HG02588 (cell line): ENCODE data around the gene UPF3A.
"Not testable (repeated sequence)": the region's sequence is repeated elsewhere in the genome, so short reads cannot be mapped to it uniquely, and the experiment has no call there.

ENCODE experiments used
- ATAC-seq: cut with Tn5 transposase; IDR thresholded peaks from one replicate; pipeline ENCODE4 v1.9.1; 2021; ENCODE audit warnings: mild to moderate bottlenecking, moderate library complexity; ENCODE audit not compliant: unreplicated experiment

Gene UPF3A, protein sequence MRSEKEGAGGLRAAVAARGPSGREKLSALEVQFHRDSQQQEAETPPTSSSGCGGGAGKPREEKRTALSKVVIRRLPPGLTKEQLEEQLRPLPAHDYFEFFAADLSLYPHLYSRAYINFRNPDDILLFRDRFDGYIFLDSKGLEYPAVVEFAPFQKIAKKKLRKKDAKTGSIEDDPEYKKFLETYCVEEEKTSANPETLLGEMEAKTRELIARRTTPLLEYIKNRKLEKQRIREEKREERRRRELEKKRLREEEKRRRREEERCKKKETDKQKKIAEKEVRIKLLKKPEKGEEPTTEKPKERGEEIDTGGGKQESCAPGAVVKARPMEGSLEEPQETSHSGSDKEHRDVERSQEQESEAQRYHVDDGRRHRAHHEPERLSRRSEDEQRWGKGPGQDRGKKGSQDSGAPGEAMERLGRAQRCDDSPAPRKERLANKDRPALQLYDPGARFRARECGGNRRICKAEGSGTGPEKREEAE

DNA sequence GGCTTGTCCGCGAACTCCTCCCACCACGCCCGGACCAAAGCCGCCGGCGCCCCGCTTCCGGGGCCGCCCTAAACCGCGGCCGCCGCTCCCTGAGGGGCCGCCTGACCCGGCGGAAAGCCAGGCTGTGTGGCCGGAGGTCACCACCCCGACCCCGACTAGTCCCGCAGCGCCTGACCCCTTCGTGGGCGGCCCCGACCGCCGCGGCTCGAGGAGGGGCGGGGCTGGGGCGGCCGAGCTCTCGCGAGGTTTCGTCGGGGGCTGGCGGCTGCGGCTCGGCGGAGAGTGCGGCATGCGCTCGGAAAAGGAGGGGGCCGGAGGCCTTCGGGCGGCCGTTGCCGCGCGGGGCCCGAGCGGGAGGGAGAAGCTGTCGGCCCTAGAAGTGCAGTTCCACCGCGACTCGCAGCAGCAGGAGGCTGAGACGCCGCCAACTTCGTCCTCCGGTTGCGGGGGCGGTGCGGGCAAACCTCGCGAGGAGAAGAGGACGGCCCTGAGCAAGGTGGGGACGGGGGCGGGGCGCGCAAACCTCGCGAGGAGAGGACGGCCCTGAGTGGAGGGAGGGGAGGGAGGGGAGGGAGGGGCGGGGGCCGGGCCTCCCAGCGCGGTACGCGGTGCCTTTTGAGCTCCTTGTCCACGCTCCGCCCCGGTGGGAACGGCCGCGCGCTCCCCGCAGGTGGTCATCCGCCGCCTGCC lies at the start of gene UPF3A:
Gene UPF3A (plus strand): TSS at position 251 of the 690 bp plus-strand sequence. CDS start 39 bp downstream, at position 290.
- ATAC-seq = peak; percentile 73

DNA sequence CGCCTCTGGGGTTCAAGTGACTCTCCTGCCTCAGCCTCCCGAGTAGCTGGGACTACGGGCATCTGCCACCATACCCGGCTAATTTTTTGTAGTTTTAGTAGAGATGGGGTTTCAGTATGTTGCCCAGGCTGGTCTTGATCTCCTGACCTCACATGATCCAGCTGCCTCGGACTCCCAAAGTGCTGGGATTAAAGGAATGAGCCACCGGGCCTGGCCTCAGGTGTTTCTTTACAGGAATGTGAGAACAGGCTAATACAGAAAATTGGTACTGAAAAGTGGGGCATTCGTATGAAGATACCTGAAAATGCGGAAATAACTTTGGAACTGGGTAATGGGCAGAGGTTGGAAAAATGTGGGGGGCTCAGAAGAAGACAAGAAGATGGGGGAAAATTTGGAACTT lies 49.5 kb upstream of the UPF3A start:
- ATAC-seq = no peak

DNA sequence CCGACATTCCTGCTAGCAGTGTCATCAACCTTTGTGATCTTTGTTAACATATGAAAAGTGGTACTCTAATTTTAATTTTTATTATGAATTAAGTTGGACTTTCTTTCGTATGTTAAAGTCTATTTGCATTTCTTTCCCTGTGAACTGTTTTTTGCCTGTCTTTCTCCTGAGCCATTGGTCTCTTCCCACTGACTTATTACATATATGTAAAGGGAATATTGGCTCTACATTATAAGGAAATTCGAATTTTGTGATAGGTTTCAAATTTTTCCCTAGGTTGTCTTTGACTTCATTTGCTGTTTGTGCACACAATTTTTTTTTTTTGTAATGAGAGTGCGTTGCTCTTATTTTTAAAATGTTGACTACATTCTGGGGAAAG lies 47.1 kb upstream of the UPF3A start:
- no peak for ATAC-seq

DNA sequence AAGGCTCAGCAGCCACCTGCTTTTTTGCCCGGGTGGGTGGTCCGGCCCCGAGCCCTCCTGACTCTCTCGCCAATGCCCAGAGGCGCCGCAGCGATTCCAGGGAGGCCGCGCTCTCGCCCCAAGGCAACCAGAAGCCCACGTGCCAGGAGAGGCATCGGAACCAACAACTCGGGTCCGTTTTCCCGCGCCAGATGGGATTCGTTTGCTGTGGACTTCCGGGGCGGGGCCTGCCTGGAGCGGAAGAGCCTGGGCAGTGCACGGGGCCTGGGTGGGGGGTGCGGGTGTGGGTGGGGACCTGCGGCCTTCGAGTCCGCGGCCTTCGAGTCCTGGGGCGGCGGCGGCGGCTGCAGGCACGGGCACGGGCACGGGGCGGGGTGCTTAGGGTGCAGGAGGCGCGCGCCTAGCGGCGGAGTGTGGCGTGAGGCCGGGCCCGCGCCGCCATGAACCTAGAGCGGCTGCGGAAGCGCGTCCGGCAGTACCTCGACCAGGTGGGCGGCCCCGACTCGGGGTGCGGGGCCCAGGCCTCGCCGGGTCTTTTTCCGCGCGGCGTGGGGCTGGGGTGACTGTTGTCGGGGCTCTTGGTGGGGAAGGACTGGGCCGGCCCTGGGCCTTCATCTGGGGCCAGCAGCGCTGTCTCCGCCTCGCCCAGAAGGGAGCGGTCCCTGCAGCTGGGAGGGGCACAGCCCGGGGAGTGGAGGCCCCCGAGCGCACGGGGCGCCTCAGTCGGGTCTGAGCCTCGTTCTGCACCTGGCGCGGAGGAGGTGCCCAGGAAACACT lies 46.6 kb upstream of the UPF3A start, which contains the start of gene CDC16:
Gene CDC16 (plus strand): TSS at position 253 of the 777 bp plus-strand sequence. CDS start 188 bp downstream, at position 441.
- ATAC-seq = peak; percentile 88

DNA sequence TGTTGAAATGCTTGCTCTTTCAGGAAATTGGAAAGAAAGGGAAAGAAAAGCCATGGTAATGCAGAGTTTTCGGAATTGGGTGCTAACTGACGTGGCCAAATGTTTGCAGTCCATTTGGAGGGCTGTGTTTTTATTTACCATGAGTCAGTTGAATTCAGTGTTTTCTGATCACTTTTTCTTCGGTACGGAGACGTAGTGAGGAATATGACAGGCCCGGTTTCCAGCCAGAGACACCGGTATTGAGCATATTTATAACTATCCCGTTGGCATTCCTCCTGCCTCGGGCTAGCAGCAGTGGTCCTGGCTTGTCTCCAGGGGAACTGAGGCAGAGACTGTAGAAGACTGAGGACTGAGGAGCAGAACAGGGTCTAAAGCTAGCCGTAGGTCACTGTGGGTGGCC lies 45.7 kb upstream of the UPF3A start:
- ATAC-seq = no peak

DNA sequence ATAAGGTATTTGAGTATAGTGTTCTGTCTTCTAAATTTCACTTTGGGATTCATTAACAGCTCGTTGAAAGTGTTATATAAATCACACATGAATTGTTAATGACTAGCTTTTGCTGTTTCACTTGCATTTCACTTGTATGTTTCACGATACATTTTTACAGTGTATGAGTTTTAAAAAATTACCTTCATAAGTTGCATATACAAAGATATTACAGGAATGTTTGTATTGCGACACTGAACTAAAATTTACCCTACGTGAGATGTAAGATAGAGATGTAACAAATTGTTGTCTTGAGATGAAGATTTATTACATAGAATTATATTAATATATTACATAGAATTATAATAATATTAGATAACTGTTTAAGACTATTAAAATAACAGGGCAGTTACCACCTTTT lies 45.2 kb upstream of the UPF3A start:
- ATAC-seq = no peak

DNA sequence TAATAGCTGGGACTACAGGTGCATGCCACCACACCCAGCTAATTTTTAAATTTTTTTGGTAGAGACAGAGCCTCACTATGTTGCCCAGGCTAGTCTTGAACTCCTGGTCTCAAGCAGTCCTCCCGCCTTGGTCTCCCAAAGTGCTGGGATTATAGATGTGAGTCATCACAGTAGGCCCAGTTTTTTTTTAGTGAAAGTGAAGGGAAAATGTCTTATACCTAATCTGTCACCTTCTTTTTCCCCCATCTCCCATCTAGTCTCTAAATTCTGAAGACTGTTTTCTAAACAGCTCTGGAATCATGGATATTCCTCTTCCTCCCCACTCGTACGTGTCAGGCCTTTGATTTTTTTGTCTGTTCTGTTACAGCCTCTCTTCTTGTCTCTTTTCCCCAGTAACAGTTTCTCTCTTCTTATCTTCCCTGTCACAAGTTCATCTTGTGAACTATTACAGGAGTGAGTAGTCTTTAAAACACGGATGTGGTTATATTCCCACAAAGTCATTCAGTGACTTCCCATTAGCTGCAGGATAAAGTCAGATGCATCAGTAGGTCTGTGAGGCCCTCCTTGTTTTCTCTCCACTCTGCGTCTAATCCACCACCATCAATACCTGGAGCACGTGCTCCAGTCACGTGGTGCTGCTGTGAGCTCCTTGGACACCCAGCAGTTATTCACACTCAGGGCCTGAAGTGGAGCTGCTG lies 43.8 kb upstream of the UPF3A start:
- ATAC-seq = no peak

DNA sequence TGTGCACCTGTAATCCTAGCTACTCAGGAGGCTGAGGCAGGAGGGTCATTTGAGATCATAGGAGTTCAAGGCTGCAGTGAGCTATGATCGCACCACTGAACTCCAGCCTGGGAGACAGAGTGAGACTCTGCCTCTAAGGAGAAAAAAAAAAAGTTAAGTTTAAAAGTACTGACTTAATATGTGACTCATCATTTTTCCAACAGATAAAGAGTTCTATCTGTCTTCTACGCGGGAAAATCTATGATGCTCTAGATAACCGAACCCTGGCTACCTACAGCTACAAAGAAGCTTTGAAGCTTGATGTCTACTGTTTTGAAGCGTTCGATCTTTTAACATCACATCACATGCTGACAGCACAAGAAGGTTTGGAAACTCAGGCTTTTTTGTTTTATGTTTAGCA lies 39.5 kb upstream of the UPF3A start:
- no peak for ATAC-seq

DNA sequence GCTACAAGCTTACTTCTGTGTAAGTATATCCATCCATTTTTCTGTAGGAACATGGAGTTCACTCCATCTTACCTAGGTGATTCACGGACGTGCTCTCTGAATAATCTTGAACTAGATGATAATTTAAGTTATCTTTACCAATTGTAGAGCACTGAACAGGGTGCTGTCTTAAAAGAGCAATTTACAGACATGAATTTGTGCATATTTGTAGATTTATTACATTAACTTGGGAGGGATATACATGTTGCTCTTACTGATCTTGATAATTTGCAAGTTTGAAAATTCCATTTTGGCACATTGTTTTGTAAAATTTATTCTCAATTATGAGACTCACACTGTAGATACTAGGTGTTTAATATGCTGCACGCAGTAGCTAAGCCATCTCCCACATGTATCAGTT lies 37.4 kb upstream of the UPF3A start:
- ATAC-seq = no peak

DNA sequence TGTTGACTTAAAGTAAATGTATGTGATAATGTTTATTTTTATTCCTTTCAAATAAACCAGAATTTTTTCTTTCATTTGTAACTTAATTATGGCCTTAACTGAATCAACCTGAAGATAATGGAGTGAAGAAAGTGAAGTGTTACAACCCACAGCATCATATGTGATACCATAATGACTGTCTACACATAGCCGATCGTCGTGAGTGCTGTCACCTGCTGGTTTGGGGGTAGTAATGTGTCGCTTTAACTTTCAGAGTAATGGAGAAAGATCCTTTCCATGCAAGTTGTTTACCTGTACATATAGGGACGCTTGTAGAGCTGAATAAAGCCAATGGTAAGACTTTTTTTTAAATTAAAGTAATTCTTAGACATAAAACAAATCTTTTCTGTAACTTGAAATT lies 36.8 kb upstream of the UPF3A start:
- ATAC-seq = no peak

DNA sequence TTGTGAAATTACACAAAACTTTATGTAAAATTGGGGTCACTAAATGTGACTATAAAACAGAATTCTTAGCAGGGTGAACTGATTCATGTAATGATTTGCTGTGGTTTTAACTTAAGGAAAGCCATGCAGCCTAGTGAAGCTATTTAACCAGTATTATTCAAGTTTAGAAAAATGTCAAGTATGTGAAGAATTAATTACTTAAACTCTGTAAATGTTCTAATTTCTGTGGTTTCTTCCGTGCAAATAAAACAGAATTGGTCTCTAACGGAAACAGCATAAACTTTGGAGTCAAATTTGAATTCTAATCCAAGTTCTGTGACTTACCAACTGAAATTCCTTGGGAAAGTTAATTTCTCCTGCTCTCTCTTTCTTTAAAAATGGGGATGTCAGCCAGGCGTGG lies 33.4 kb upstream of the UPF3A start:
- ATAC-seq = no peak

DNA sequence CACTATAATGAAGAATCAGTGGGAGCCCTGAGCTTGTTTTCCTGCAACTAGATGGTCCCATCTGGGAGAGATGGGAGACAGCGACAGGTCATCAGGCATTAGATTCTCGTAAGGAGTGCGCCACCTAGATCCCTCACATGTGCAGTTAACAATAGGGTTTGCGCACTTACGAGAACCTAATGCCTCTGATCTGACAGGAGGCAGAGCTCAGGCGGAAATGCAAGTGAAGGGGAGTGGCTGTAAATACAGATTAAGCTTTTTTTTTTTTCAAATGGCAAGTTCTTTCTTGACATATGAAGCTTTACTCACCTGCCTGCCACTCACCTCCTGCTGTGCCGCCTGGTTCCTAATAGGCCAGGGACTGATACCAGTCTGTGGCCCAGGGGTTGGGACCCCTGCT lies 32.3 kb upstream of the UPF3A start:
- no peak for ATAC-seq

DNA sequence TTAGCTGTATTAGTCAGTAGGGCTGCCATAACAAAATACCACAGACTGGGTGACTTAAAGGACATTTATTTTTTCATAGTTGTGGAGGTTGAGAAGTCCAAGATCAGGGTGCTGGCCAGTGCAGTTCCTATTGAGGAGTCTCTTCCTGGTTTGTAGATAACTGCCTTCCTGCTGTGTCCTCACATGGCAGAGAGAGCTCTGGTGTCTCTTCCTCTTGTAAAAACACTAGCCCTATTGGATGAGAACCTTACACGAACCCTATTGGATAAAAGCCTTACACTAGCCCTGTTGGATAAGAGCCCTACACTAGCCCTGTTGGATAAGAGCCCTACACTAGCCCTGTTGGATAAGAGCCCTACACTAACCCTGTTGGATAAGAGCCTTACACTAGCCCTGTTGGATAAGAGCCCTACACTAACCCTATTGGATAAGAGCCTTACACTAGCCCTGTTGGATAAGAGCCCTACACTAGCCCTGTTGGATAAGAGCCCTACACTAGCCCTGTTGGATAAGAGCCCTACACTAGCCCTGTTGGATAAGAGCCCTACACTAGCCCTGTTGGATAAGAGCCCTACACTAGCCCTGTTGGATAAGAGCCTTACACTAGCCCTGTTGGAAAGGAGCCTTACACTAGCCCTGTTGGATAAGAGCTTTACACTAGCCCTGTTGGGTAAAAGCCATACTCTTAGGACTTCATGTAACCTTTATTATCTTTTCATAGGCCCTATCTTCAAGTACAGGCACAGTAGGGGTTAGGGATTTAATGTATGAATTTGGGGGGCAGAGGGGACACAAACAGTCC lies 29.6 kb upstream of the UPF3A start:
- not testable (repeated sequence) for ATAC-seq

DNA sequence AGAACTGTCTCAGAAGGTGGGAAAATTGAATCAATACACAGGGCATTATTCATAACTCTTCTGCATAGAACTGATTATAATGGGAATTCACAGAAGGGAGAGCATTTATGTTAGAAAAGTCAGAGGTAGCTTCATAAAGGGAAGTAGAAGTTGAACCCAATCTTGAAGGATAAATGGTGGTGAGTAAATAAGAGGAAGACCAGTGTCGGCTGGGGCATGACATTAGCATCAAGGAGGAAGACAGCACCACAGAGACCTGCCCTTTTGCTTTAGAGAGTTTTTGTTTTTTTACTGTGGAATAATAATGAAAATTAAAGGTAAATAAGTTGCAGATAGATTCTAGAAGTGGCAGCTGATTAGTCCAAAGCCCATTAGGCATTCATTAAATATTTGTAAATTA lies 24.9 kb upstream of the UPF3A start:
- no peak for ATAC-seq

DNA sequence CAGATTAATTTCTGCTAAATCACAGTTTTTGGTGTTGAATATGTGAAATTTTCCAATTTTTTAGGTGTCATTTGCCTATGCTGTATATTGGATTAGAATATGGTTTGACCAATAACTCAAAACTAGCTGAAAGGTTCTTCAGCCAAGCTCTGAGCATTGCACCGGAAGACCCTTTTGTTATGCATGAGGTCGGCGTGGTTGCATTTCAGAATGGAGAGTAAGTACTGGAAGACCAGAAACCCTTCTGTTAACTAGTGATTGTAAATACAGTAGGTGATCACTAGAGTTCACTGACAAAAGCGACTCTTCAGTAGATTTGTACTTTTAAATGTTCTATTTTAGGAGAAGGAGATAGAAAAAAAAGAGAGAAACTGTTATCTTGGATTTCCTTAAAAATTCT lies 24.4 kb upstream of the UPF3A start:
- ATAC-seq = no peak

DNA sequence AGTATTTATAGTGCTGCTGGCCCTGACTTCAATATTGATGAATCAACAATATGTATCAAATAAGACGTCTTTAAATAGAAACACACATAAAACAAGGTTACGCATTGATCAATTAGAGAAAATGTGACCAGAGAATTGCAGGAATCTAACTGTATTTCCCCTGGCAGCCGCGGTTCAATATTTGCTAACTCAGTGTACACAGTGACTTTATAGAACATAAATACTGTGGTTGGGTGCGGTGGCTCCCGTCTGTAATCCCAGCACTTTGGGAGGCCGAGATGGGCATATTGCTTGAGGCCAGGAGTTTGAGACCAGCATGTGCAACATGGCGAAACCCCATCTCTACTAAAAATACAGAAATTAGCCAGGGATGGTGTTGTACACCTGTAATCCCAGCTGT lies 22.8 kb upstream of the UPF3A start:
- no peak for ATAC-seq

DNA sequence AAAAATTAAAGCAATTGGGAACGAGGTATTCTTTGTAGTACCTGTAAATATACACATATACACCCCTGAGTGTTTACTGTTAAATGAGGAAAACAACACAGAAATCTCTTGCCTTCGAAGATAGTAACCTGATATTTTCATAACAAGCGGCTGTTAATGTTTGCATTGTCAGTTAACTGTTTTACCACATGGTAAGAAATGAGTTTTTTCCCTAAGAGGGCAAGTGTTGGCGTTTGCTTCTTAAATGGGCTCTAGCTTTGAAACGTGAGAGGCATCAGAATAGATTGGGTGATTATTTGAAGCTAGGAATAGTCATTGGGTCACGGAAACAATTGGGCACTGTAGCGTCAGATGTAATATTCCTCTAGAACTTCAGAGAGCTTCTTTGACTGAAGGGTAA lies 22.0 kb upstream of the UPF3A start:
- no peak for ATAC-seq

DNA sequence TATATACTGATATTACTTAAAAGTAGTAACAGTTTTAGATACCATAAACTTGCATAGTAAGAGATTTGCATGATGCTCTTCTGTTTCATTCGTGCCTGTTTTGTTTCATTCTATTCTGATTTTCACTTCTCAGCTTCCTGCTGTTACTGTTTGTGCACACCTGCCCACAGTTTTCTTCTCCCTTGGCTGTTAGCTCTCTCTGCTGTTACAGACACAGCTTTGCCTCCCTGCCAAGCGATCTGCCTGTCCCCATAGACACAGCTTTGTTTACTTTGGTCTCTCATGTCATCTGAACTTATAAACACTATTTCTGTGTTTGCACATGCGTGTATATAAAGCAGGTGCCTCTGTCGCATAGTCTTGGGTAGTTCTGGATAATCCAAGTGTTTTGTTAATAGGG lies 21.4 kb upstream of the UPF3A start:
- ATAC-seq = no peak

DNA sequence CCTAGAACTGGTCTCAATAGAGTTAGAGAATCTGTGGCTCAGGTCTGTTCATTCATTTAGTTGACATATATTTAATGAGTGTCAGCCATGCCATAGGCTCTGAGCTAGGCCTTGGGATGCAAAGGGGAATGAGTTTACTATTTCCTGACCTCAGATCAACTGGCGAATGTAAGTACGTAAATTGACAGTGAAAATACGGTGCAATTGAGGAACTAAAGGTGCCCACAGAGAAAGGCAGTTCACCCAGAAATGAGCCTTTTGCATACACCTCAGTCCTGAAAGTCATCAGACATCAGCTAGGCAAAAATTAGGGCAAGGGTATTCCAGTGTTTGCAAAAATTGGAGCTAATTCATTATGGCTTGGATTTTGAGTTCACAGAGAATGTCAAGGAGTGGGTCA lies 20.6 kb upstream of the UPF3A start:
- ATAC-seq = no peak

DNA sequence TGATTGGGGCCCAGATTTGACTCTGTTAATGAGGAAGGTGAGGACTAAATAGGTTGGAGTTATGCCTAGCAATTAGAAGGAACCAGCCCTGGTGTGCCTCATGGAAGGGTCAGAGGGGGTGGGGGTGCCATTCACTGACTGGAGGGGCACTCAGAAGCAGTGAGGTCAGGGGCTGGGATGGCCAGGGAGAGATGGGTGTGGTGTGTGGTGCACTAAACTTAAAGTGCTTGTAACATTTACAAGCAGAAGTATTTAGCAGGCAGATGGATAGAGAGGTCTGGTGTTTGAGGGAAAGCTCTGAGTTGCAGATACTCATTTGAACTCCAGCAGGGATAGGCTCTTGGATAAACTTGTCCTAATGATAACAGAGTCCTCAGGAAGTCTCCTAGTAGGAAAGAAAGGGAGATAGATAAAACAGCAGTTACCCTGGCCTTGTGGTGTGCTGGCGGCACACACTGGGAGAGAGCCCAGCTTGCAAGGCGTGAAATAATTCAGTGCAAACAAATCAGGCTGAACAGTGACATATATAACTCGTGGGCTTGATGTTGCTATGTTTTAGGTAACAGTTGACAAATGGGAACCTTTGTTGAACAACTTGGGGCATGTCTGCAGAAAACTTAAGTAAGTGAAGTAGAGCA lies 20.0 kb upstream of the UPF3A start:
- ATAC-seq = no peak
